Fibroblast of skin of back (primary cell): ENCODE measurements around the gene ARFIP2.

Source experiments
- DNase-seq: peaks from one replicate; pipeline ENCODE4 v3.0.0-alpha.2; 2013

ARFIP2 gene

DNA sequence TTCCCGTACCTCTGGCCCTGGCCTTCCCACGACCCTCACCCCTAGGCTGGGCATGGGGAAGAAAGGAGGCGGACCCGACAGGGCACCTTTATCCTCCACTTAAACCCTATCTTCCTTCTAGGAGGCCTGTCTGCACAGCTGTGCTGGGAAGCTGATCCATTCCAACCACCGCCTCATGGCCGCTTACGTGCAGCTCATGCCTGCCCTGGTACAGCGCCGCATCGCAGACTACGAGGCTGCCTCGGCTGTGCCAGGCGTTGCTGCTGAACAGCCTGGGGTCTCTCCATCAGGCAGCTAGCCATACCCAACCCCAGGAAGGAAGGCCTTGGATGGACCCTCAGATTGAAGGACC is 769 bp upstream of the ARFIP2 start:
- DNase-seq, result no peak

DNA sequence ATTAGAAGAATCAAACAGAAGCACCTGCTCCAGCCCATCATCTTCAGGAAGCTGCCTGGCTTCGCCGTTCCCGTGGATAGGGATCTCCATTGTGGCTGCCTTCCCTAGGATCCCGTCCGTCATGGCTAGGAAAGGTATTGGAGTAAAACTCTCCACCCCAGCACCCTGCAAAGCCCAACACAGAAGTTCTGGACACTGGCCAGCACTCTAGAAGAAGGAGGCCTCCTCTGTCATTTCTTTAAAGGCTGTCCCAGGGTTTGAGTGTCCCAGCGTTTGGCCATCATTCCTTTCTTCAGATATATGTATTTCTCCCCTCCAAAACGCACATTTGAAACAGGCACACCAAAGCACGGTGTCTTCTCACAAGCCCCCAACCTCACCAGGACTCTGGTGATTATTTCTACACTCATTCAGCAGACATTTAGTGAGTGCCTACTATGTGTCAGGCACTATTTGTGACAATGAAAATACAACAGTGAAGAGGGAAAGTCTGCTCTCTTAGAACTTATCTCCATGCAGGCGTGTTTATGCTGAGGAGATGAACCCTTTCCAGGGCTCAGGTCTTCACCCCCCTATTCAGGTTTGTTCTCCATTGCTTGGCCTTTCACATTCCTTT is 724 bp downstream of the ARFIP2 start:
- DNase-seq, result peak; percentile 24

DNA sequence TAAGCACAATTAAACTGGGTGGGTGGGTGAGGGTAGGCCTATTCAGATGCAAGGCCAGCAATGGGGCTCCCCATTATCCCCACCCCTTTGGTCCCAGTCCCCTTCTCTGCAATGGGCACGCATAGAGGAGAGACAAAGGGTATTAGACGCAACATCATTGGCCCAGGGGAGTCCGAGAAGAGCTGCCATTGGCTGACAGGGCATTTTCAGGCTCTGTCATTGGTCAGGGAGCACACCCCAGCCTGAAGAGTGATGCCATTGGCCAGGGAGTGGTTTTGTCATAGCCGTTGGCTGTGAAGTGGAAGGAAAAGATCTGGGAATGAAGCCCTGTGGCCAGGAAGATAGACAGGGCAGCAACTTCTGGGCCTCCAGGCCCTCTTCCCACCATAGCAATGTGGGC is 4.6 kb downstream of the ARFIP2 start:
- DNase-seq, result no peak

DNA sequence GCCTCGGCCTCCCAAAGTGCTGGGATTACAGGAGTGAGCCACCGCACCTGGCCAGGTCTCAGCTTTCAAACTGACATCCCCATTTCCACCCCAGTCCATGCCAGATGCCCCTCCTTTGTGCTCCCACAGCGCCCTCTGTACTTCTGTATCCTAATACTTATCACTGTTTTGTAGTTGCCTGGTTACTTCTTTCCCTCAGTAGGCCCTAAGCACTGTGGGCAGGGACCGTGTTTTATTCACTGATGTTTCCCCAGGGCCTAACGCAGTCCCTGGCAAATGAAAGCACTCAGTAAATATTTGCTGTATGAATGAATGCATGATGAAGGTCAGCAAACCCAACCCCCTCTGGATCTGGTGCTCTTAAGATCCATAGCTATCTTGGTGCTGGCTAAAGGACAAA is 5.2 kb downstream of the ARFIP2 start:
- DNase-seq, result no peak

DNA sequence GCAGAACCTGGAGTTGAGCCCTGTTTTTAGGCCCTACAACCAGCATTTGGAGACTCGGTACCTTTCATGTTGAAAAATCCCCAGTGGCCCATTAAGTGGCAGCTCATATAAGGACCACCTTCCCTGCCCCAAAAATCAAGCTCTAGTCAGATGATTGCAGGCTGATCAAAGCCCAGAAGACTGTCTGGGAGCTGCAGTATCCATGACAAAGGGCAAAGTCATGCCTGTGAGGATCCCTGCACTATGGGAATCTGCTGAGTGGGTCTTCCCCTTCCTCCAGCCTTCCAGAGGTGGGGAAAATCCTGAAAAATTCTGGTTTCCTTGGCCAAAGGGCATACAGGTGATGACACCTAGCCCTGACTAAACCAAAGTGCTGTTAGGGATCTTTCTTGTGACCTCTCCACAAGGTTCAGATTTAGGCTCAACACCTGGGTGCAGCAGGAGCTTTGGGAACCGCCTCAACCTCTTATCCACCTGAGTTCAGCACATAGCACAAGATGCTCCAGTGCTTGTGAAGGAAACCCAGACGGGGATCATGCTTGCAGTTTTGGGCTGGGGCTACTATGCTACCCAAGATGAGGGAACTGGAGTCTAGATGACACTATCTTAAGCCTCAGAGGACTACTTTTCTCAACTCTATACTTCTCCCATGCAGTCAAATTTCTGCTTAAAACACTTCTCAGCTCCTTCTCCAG is 6.2 kb downstream of the ARFIP2 start:
- no peak for DNase-seq

DNA sequence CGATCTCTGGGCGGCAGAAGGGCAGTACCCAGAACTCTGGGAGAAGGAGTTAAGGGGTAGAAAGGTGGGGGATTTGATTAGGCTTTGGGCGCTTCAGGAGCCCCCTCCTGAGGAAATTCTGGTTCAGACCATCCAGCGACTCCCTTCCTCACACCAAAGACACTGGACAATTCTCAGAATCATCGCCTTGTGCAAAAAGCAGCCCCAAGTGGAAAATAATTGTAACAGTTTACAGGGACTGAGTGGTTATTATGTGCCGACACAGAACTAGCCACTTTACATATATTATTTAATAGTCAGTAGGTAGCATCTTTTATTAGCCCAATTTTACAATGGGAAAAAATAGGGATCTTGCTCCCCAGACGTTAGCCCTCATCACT is 6.7 kb downstream of the ARFIP2 start:
- no peak for DNase-seq

DNA sequence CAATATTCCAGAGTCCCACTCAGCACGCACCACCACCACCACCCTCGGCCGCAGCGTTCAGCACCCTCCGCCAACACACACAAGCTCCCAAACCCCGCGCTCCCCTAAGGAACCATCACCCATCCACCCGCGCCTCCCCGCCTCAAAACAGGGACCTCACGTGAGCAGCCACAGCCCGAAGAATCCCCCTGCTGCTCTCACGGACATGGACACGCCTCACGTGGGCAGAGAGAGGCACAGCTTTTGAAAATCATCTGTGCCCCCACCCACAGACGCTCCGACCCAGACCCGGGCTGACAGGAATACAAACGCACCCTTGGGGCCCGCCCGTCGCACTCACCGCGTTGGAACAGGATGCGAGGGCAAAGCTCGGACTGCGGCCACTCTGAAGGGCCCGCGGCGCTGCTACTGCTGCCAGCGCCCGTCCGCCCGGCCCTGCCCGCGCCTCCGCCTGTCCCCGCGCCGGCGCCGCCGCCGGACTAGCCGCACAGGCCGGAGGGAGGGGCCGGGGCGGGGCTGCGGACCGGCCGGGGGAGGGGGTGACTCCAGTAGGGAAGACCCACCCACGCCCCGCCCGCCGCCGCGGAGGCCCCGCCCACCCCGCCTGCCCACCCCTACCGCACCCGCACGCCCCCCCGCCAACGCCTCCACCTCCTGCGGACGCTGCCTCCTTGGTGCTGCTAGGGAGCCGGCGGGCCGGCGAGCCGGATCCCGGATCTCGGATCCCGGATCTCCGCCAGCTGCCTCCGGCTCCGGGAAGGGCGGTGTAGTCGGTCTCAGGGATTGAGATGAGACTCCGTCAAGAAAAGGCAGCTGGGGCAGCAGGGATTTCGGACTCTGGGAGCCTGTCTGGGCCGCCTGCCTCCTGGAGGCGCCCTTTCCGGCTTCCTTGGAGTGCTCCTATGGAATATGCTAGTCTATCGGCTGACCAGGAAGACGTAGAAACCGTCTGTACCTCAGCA is 7.4 kb downstream of the ARFIP2 start, which contains the start of gene TRIM3:
TSS of gene TRIM3 (minus strand) at position 491 of the 962 bp plus-strand sequence. CDS start 8,246 bp downstream, outside the sequence.
- DNase-seq, result peak; percentile 88

DNA sequence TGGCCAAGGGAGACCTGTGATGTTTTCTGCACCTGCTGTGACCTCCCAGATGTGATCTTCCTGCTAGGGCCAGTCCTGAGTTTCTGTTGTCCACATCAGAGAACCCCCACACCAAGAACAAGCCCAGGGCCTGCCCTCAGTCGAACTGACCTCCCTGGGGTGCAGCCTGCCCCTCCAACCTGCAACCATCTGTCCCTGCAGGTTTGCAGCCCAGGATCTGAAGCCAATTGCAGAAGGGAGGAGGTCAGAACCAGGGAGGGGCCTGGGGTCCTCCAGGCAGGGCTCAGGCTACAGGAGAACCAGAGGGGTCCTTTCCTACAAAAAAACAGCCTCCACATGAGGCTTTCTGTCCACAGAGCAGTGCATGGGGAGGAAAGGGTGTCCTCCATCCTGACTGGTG is 8.2 kb downstream of the ARFIP2 start:
- DNase-seq, result no peak

DNA sequence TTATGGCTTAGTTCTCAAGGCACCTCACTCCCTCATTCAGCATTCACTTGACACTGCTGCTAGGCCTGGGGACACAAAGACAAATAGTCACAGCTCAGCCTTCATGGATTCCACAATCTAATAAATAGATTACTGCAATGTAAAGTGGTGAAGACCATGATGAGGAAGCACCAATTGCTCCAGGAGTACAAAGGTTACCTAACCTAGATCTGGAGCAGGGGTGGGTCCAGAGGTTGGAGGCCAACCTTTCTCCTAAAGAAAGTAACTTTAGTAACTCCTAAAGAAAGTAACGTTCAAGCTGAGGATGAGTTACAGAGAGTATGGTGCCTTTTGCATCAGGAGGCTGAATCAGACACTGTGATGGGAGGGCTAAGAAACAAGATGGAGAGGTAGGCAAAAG is 11.5 kb downstream of the ARFIP2 start:
- DNase-seq, result no peak

DNA sequence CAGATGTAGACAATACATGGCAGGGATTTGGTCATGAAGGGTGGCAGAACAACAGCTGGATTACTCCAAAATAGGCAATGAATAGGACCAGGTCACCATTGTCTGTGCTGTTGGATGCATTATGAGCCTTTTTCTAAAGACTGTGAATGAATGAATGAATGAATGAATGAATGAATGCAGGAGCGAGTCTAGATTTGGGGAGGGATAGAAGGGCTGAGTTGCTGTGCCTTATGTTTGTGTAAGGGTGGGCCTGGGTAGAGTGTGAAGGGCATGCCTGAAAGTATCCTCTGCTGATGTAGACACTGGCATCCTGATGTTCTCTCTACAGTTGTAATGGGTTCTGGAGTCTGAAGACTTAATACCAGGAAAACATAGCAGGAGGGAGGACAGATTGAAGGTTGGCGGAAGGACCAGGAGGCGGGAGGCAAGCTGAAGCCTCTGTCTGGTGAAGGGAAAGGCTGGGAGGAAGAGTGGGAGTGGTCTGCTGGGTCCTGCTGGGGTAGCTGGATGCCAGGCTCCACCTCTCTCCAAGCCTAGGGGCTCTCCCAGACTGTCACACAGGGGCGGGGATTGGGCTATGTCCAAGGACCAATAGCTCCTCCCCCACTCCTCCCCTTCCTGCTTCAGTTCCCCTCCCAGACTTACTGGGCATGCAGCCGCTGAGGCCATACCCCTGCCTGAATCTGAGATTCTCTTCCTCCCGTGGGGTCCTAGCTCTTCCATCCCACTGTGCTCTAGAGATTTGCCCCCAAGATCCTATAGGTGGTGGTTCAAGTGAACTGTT is 12.2 kb downstream of the ARFIP2 start:
- DNase-seq, result peak; percentile 92

DNA sequence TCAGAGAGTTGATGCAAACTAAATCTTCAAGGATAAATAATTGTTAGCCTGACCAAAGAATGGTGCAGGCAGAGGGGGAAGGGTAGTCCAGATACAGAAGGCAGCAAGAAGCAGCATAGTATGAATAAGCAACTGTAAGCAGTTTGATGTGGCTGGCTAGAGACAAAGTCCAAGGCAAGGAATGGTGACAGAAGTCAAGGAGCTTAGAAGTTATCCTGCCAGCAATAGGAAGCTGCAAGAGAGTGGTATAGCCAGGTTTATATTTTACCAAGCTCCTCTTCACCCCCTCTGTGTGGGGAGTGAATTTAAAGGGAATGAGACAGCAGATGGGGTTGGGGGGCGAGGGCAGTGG is 22.1 kb downstream of the ARFIP2 start:
- no peak for DNase-seq

DNA sequence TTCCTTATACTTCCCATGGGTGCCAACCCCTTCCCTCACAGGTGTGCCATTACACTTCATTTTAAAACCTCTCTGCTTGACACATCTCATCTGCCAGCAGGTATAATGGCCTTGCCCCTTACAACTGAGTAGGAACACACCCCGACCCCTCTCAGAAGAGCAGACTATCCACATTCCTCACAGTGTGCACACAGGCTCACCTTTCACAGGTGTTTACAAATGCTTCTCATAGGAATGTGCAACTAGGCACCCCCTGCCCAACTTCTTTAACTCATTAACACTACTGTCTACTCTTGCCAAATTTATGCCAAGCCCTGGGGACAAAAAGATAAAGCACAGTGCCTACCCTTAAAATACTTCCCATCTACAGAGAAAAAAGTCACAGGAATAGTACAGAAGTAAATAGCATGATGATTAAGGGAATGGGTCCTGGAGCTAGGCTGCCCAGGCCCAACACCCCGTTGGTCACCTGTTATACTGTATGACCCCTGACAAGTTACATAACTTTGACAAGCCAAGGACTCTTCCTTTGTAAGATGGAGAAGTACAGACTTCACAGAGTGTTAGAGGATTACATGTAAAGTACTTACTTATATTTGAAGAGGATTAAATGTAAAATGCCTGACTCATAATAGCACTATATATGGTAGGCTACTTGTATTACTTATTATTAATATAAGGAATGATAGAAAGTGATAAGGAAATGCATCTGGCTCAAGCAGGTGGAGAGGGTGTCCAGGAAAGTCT is 22.6 kb downstream of the ARFIP2 start:
- DNase-seq, result no peak

DNA sequence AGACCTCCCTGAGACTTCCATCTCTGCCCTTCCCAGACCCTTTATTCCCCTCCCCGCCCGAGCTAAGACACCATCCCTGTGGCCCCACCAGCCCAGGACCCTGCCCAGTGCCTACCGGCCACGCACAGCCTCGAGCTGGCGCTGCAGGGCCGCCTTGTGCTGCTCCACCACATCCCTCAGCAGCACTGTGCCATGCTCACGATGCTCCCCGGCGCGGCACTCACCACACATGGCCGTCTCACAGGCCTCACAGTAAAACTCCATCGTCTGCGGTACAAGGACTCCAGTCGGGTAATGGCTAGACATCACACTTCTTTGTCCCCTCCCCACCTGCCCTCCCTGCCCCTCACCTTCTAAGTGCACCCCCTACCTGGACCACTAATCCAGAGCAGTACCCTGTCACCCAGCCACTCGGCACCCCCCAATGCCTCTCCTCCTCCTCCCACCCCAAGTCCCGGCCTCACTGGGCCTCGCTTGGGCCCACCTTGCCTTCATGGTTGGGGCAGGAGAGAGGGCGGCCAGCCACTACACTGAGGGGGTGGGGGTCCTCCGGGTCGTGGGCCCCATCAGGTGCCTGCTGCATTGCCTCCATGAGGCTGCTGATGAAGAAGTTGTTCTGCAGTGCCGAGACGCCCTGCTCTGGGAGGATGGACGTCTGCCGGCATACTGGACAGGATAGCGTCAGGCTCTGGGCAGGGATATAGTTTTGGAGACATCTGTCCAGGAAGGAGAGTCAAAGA is 23.4 kb downstream of the ARFIP2 start:
- no peak for DNase-seq

DNA sequence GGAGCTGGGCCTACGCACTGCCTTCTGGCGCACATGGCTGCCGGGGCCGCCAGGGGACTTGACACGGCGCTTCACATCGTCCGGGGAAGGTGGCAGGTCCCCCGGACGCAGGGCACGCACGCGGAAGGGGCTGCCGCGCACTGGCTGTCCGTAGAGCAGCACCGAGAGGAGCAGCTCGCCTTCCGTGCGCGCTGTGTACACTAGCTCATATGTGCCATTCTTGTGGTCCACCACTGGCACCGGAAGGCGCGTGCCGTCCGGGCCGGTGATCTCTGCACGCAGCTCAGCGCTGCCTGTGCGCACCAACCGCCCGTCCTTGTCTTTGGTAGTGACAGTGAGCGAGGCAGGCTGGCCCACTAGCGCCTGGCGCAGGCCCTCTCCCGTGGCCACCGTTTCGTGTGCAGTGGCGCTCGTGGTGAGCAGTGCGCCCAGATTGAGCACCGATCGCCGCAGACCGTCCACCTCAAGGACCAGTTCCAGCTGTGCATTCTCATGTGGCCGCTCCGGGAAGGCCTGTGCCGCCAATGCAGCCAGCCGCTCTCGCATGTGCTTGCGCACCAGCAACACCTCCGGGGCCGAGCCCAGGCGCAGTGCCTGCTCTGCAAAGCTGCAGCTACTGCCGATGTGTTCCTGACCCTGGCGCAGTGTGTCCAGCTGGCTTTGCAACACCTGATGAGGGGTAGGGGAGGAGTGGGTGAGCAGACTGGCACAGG is 24.6 kb downstream of the ARFIP2 start:
- no peak for DNase-seq

DNA sequence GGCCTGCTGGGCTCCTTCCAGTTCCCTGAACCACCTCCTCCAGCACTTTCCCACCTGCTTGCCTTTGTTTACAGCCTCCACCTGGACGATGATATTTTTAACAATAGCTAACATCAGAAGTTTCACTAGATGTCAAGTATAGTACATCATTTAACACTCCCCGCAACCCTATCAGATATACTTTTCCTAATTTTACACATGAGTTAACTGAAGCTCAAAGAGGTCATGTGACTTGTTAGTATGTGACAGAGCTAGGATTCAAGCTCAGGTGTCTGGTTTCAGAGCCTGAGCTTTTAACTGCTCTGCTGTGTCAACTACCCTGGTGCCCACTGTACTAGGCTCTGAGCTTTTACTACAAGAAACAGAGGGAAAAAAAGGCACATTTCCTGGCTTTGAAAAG is 26.1 kb downstream of the ARFIP2 start:
- DNase-seq, result no peak

DNA sequence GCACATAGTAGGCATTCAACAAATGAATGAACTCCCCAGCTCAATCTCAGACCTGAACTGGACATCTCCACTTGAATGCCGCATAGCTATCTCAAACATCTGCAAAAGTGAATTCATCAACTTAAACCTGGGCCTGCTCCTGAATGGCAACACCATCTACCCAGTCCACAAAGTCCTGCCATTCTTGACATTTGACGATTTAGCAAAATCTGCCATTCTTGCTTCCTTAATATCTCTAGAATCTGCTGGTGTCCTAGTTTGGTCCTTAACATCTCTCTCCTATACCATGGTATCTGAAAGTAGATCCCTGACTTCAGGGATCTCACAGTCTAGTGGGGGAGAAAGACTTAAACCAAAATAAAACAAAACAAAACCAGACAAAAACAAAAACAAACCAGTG is 28.0 kb downstream of the ARFIP2 start:
- no peak for DNase-seq

DNA sequence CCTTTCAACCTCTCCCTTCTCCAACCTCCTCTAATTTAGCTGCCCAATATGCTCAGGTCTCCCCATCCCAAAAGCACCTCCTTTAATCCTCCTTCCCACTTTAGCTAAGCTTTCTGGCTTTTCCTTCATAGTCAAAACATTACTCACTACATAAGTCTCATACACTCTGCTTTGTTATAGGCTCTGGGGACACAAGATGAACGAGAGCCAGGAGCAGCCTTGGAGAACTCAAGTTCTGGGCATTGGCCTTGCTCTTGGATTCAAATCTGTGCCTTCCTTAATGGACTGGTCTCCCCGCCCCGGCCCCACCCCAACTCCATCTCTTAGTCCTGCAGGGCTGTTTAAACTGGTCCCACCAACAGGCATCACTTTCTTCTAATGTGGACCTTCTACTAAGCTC is 28.9 kb downstream of the ARFIP2 start:
- peak; percentile 56 for DNase-seq

DNA sequence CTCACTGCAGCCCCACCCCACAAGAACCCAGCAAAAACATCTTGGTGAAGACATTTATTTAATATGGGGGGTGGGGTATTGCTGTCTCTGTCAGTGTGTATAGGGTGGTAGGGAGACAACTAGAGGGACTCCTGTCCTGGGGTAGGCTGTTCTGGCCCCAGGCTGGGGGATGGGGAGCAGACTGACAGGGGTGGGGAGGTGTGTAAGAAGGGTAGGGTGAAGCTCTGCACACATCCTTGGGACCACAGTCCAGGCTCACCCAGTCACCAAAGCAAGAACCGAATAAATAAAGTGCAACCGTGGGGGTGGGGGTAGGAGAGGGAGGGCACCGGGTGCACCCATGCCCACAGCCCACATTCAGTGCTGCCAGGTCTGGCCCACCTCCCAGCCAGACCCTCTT is 32.6 kb downstream of the ARFIP2 start:
- DNase-seq, result no peak

DNA sequence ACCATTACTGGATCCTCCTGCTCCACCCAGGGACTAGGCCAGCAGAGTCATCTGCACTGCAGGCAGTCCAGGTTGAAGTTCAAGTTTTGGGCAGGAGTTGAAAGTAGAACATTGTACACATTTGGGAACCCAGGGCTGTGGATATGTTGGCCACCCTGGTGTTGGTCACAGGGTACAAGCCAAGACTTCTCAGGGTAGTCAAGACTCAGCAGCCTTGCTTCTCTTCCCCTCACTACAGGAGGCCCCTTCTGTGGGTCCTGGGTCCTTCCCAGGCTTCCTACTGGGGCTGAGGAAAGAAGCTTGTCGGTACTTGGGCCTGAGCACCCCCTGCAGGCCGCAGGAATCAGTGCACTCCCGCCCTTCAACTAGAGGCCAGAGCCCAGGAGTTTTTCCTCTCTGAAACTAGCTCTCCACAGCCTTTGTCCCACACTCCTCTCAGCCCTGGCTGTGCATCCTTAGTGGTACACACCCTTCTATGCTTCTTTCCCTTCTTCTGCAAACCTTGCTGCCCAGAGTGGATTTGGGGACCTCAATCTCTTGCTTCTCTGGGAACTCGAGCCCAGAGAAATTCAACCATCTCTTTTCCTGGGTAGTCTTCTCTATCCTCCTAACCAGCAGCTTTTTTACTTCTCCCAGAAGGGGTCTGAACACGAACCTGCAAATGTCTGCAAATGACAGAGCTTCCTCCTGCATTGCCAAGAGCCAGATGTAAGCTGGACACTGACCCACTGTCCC is 37.7 kb downstream of the ARFIP2 start:
- peak; percentile 48 for DNase-seq

DNA sequence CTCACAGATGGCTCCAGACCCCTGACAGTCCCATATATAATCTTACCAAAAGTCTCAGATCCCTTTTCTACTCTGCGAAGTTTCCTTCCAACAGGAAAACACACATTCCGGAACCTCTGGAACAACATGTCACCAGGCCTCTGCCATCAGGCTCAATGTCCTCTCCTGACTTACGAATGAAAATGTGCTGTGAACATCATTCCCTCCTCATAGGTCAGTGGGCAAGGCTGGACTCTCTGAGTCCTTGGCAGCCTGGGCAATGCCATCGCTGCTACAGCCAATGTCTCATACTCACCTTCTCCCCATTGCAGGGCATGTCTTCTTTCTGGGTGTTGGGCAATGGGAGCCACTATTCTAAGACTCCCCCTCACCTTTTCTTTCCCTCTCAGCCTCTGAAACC is 38.7 kb downstream of the ARFIP2 start:
- DNase-seq, result no peak
